GM21529 (cell line): ENCODE data around the gene MRI1.
"Not testable (repeated sequence)": the region's sequence is repeated elsewhere in the genome, so short reads cannot be mapped to it uniquely, and the experiment has no call there.

Experiments used
- ATAC-seq: cut with Tn5 transposase; IDR thresholded peaks from one replicate; pipeline ENCODE4 v1.9.1; 2021; ENCODE audit not compliant: unreplicated experiment

The MRI1 gene

GRCh38 chr19:13793317-13793716 is 29.0 kb downstream of the MRI1 start:
- not testable (repeated sequence) for ATAC-seq

GRCh38 chr19:13794398-13794756 is 30.1 kb downstream of the MRI1 start:
- ATAC-seq = no peak

GRCh38 chr19:13794757-13795589 is 30.7 kb downstream of the MRI1 start, which contains the start of gene ZSWIM4:
ZSWIM4 (plus strand) TSS chr19:13795443; CDS start chr19:13795649, 206 bp downstream.
- ATAC-seq = peak; percentile 93

- ATAC-seq = peak; percentile 35
Measured at GRCh38 chr19:13795595-13796300, 31.4 kb downstream of the MRI1 start.

GRCh38 chr19:13796301-13797057 is 32.2 kb downstream of the MRI1 start:
- no peak for ATAC-seq

GRCh38 chr19:13797058-13797440 is 32.7 kb downstream of the MRI1 start:
- no peak for ATAC-seq

GRCh38 chr19:13797870-13798269 is 33.5 kb downstream of the MRI1 start:
- no peak for ATAC-seq

- ATAC-seq = no peak
Measured at GRCh38 chr19:13799669-13800068, 35.3 kb downstream of the MRI1 start.

GRCh38 chr19:13803038-13803437 is 38.7 kb downstream of the MRI1 start:
- ATAC-seq = no peak

GRCh38 chr19:13804830-13805683 is 40.7 kb downstream of the MRI1 start:
- no peak for ATAC-seq

- no peak for ATAC-seq
Measured at GRCh38 chr19:13806728-13807127, 42.4 kb downstream of the MRI1 start.

GRCh38 chr19:13807421-13808021 is 43.2 kb downstream of the MRI1 start:
- ATAC-seq = no peak

GRCh38 chr19:13808856-13809255 is 44.5 kb downstream of the MRI1 start:
- ATAC-seq = no peak

- ATAC-seq = no peak
Measured at GRCh38 chr19:13812544-13812943, 48.2 kb downstream of the MRI1 start.

- ATAC-seq = no peak
Measured at GRCh38 chr19:13813147-13813546, 48.8 kb downstream of the MRI1 start.

GRCh38 chr19:13814550-13814949 is 50.2 kb downstream of the MRI1 start:
- ATAC-seq = no peak

- no peak for ATAC-seq
Measured at GRCh38 chr19:13817018-13817614, 52.8 kb downstream of the MRI1 start.

- ATAC-seq = no peak
Measured at GRCh38 chr19:13817615-13818371, 53.5 kb downstream of the MRI1 start.

GRCh38 chr19:13819238-13819637 is 54.9 kb downstream of the MRI1 start:
- no peak for ATAC-seq
